GM06990 (cell line): ENCODE data around the gene PLXNA2.

ENCODE experiments used
- DNase-seq: peaks from one replicate; pipeline ENCODE4 v3.0.0-alpha.2; 2011; ENCODE audit not compliant: insufficient read length; ENCODE audit errors: extremely low read depth
- H3K27me3 ChIP-seq: replicated peaks from 2 replicates; pipeline ENCODE4 v1.6.0; 2011; ENCODE audit warnings: low read length; ENCODE audit not compliant: control insufficient read depth, insufficient read depth
- H3K36me3 ChIP-seq: 2 replicates; pipeline ENCODE4 v1.5.1; 2011; ENCODE audit warnings: low read length; ENCODE audit not compliant: control insufficient read depth, insufficient read depth
- H3K4me3 ChIP-seq: replicated peaks from 2 replicates; pipeline ENCODE4 v1.5.1; 2011; ENCODE audit warnings: low read depth, mild to moderate bottlenecking, control low read depth, low read length
- TF ChIP-seq, protein P1 (sequence below): IDR thresholded peaks from 2 replicates; pipeline ENCODE4 v1.5.1; 2011; ENCODE audit warnings: low read length, control low read depth, mild to moderate bottlenecking, inconsistent platforms; ENCODE audit not compliant: insufficient read depth, poor library complexity, severe bottlenecking

PLXNA2 gene

GRCh38 chr1:208224192-208224713 is 19.9 kb downstream of the PLXNA2 start:
- H3K27me3 ChIP-seq = 0 out of 2 replicates have a peak, but pooled peaks cover 2% of the 10 kb centered on the region
- DNase-seq = no peak
- no peak overlapping the region for H3K4me3 ChIP-seq
- TF ChIP-seq, protein P1, sequence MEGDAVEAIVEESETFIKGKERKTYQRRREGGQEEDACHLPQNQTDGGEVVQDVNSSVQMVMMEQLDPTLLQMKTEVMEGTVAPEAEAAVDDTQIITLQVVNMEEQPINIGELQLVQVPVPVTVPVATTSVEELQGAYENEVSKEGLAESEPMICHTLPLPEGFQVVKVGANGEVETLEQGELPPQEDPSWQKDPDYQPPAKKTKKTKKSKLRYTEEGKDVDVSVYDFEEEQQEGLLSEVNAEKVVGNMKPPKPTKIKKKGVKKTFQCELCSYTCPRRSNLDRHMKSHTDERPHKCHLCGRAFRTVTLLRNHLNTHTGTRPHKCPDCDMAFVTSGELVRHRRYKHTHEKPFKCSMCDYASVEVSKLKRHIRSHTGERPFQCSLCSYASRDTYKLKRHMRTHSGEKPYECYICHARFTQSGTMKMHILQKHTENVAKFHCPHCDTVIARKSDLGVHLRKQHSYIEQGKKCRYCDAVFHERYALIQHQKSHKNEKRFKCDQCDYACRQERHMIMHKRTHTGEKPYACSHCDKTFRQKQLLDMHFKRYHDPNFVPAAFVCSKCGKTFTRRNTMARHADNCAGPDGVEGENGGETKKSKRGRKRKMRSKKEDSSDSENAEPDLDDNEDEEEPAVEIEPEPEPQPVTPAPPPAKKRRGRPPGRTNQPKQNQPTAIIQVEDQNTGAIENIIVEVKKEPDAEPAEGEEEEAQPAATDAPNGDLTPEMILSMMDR = no peak
- no peaks in the 10 kb centered on the region for H3K36me3 ChIP-seq

- no peak overlapping the region for H3K4me3 ChIP-seq
- no peak for DNase-seq
- H3K27me3 ChIP-seq = peaks cover 2% of the 10 kb centered on the region; the same call in 1 of the 2 replicates
- no peaks in the 10 kb centered on the region for H3K36me3 ChIP-seq
- TF ChIP-seq, protein P1 = no peak
Measured at GRCh38 chr1:208223136-208223535, 21.0 kb downstream of the PLXNA2 start.

DNA sequence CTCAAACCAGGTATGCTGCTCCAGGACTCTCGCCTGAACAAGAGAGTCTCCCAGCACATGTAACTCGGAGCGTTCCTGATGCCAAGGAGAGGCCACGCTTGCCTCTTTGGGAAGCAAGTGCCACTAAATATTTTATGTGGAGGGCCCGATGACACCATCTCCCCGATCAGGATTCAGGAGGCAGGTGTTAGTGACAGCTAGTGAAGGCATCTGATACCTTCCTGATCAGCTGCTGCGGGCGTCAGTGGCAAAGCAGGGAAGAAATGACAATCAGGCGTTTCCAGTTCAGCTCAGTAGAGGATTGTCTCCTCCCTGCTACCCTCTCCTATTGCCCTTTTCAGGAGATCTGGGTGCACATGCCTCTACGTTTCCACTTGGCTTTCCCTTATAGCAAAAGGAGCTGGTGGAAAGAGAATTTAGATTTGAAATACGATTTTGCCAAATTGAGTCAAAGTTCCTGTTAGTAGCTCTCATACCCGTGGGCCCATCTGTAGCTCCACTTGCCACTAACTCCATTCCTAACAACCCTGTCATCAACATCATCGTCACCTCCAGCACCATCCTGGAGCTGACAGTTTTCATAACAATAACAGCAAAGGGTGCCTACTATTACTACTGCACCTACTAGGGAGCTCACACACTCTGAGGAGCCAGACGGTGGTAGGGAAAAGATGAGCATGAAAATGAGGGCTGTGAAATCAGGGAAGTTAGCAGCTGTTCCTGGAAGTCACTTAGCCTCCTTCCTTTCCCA is 21.6 kb downstream of the PLXNA2 start:
- H3K27me3 ChIP-seq = peaks cover 2% of the 10 kb centered on the region; the same call in 1 of the 2 replicates
- no peak for DNase-seq
- no peak overlapping the region for H3K4me3 ChIP-seq
- TF ChIP-seq, protein P1 = no peak
- no peaks in the 10 kb centered on the region for H3K36me3 ChIP-seq

GRCh38 chr1:208221291-208221622 is 22.9 kb downstream of the PLXNA2 start:
- no peak overlapping the region for H3K4me3 ChIP-seq
- TF ChIP-seq, protein P1 = no peak
- H3K36me3 ChIP-seq = no peaks in the 10 kb centered on the region
- no peak for DNase-seq
- H3K27me3 ChIP-seq = peaks cover 2% of the 10 kb centered on the region; the same call in 1 of the 2 replicates

DNA sequence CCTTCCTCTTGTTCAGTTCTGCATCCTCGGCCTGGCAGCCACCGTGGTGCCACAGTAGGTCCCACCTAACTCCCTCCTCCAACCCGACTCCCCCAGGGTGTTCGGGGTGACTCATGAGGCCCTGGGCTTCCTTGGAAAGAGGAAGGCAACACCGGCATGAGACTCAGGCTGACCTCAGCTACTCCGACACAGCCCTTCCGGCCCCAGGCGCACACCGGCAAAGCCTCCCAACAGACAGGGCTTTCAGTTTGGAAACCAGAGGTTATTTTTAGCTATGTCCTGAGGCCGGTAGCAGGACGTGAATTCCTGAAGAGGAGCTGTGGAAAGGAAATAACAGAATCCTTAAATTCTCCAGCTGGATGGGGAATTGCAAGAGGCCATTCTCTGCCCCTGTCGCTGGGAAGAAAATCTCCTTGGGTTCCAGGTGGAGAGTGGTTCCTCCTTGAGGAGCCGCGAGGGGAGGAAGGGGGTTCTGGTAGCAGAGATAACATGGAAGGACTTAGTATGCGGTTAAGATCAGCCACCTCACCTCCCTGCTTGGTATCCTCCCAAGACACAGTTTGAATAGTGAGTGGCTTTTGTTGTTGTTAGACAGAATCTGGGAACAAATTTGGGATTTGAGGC is 24.4 kb downstream of the PLXNA2 start:
- Histone ChIP-seq H3K27me3 (peaks cover 2% of the 10 kb centered on the region; the same call in 1 of the 2 replicates), H3K36me3 (no peaks in the 10 kb centered on the region), H3K4me3 (no peak overlapping the region)
- TF ChIP-seq, protein P1 = no peak
- no peak for DNase-seq
